ENCODE results near the gene RSPH9.

RSPH9 gene, protein sequence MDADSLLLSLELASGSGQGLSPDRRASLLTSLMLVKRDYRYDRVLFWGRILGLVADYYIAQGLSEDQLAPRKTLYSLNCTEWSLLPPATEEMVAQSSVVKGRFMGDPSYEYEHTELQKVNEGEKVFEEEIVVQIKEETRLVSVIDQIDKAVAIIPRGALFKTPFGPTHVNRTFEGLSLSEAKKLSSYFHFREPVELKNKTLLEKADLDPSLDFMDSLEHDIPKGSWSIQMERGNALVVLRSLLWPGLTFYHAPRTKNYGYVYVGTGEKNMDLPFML

DNA sequence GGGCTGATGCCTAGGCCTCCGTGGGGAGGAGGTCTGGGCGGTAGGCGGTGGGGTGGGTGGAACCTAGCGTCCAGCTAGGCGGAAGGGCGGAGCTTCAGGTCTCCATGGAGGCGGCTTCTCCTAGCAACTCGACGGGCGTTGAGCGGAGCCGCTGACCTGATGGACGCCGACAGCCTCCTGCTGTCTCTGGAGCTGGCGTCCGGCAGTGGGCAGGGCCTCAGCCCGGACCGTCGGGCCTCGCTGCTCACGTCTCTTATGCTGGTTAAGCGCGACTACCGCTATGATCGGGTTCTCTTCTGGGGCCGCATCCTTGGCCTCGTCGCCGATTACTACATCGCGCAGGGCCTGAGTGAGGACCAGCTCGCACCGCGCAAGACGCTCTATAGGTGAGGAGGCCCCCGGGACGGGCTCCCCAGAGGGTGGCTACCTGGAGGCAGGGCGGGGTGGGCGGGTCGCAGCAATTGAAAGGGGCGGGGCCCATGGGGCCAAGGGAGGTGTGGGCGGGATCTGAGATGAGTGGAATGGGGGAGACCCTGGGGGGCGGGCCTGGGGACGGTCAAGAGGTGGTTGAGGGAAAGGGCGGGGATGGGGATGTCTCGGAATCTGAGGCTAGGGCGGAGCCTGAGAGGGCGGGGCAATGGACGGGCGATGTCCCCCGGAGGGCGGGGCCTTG, at the start of gene RSPH9:
Gene RSPH9, plus strand, starts transcription at position 97 of the 673 bp plus-strand sequence. Its CDS starts 63 bp downstream, at position 160.
- no peak within 1 kb of the TSS for H3K27ac ChIP-seq

DNA sequence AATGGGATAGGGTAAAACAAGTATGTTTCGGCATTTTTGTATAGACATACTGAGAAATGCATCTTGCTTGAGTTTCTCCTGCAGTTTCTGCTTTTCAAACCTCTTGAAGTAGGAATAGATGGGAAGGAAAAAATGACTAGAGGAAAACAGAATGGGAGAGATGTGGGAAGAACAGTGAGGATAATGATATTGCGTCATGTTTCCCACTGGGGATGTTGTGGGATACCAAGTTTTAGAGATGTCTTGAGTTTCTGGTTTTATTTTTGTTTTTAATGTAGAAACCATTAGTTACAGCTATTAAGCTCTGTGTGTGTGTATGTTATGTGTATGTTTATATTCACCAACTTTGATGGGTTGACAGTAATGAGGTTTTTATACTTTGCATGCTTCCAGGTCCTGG, 44.2 kb upstream of the RSPH9 start:
- no peak overlapping the region for H3K27ac ChIP-seq
- DNase-seq (ENCODE audit: low read depth, low spot score), result no peak

More for the DNA sequence above, at the start of gene RSPH9:
- DNase-seq (ENCODE audit: low read depth, low spot score), result no peak

DNA sequence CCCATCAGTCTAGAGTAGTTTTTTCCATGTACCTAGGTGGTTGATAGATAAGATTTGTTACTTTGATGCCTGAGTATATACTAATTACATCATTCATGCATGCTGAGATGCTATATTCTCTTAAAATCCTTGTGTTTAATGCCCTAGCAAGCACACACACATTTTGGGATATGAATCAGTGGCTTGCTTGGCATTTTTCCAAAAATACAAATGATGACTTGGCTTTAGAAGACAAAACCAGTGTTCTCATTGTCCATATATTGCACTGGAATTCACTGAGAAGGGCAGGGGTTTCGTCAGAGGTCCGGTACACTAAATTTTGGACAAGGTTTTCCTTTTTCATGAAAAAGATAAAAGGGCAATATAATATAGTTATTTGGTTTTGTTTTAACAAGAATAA, 40.7 kb upstream of the RSPH9 start:
- peak; percentile 36 for DNase-seq (ENCODE audit: low read depth, low spot score)
- H3K27ac ChIP-seq, result peak overlapping the region; percentile 34

DNA sequence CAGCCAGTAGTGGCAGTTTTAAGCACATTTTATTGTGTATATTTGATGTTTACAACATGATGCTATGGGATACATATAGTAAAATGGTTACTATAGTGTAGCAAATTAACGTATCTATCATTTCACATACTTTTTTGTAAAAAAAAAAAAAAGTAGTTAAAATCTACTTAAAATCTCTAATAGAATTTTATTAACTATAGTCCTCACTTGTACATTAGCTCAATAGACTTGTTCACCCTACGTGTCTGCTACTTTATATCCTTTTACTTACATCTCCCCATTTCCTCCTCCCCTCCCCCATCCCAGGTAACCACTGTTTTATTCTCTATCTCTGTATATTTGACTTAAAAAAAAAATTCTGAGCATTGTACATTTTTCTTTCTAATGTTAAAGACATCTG, 38.8 kb upstream of the RSPH9 start:
- H3K27ac ChIP-seq, result no peak overlapping the region
- DNase-seq (ENCODE audit: low read depth, low spot score), result no peak

DNA sequence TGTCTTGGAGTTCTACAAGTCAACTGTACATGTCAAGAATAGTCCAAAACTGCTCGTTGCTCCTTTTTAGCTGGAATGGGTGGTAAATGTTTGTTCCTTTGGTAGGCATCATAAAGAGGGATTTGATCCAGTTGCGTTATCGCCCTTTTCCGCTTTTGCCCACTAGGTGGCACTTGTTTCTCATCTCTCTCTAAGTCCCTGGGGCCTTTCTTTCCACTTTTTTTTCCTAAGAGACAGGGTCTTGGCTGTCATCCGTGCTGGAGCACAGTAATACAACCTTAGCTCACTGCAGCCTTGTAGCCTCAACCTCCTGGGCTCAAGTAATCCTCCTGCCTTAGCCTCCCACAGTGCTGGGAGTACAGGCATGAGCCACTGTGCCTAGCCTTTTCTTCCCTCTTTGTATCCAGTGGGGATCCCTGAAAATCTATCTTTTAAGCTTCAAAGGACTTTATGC, 36.5 kb upstream of the RSPH9 start:
- peak; percentile 12 for DNase-seq (ENCODE audit: low read depth, low spot score)
- H3K27ac ChIP-seq, result no peak overlapping the region

DNA sequence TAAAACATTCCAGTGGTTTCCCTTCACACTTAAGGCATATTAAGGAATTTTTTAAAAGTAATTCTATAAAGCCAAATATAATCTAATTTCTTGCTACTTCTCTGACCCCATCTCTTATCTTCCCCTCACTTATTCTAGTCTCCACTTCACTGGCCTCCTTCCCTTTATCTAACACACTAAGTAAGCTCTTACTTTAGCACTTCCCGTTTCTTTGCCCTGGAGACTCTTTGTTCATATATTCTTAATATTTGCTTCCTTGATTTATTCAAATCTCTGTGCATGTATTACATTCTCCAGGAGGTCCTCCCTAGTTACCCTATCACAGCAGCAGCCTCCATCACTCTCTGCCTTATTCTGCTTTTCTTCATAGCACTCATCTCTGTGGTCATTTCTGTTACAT, 36.0 kb upstream of the RSPH9 start:
- no peak overlapping the region for H3K27ac ChIP-seq
- no peak for DNase-seq (ENCODE audit: low read depth, low spot score)

DNA sequence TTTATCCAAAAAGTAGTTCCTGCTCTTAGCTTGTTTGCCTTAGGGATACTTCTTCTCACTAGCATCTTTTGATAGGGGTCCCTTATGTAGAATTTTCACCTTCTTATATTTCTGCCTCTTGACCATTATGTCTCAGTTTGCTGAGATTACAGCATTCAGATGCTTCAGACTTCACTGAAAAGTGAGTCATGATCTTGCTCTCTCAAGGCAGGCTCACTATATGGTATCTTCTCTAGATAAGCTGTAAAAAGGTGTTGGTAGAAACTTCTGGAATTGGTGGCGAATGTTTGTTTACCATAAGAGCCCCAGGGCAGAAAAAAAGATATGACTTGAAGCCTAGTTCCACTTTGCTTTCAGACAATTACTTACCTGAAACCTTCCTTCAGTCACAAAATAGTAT, 35.4 kb upstream of the RSPH9 start:
- no peak overlapping the region for H3K27ac ChIP-seq
- DNase-seq (ENCODE audit: low read depth, low spot score), result no peak

DNA sequence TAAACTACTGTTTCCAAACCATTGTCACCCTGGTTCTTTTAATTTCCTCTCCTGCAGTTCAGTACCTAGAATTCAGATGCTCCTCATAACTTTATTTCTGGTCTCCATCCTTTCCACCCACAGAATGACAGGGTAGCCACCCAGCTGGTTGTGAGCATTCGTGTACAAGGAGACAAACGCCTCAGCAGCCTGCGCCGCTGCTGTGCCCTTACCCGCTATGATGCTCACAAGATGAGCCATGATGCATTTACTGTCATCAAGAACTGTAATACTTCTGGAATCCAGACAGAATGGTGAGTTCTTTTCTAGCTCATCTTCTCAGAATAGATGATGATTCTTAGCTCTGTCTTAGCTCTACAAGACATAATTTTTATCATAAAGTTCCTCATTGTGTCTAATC, 34.4 kb upstream of the RSPH9 start:
- no peak overlapping the region for H3K27ac ChIP-seq
- no peak for DNase-seq (ENCODE audit: low read depth, low spot score)

DNA sequence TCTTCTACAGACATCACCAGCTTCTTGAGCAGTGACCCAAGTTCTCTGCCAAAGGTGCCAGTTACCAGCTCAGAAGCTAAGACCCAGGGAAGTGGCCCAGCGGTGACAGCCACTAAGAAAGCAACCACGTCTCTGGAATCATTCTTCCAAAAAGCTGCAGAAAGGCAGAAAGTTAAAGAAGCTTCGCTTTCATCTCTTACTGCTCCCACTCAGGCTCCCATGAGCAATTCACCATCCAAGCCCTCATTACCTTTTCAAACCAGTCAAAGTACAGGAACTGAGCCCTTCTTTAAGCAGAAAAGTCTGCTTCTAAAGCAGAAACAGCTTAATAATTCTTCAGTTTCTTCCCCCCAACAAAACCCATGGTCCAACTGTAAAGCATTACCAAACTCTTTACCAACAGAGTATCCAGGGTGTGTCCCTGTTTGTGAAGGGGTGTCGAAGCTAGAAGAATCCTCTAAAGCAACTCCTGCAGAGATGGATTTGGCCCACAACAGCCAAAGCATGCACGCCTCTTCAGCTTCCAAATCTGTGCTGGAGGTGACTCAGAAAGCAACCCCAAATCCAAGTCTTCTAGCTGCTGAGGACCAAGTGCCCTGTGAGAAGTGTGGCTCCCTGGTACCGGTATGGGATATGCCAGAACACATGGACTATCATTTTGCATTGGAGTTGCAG, 31.0 kb upstream of the RSPH9 start:
- DNase-seq (ENCODE audit: low read depth, low spot score), result no peak
- no peak overlapping the region for H3K27ac ChIP-seq

DNA sequence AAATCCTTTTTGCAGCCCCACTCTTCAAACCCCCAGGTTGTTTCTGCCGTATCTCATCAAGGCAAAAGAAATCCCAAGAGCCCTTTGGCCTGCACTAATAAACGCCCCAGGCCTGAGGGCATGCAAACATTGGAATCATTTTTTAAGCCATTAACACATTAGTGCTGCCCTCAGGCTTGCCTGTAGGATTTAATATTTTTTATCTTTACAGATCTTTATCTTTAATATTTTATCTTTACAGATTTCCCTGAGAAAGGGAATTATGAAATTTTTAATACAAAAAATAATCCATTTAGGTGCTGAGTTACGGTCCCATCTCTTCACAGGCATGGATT, 30.5 kb upstream of the RSPH9 start:
- DNase-seq (ENCODE audit: low read depth, low spot score), result no peak
- H3K27ac ChIP-seq, result no peak overlapping the region

DNA sequence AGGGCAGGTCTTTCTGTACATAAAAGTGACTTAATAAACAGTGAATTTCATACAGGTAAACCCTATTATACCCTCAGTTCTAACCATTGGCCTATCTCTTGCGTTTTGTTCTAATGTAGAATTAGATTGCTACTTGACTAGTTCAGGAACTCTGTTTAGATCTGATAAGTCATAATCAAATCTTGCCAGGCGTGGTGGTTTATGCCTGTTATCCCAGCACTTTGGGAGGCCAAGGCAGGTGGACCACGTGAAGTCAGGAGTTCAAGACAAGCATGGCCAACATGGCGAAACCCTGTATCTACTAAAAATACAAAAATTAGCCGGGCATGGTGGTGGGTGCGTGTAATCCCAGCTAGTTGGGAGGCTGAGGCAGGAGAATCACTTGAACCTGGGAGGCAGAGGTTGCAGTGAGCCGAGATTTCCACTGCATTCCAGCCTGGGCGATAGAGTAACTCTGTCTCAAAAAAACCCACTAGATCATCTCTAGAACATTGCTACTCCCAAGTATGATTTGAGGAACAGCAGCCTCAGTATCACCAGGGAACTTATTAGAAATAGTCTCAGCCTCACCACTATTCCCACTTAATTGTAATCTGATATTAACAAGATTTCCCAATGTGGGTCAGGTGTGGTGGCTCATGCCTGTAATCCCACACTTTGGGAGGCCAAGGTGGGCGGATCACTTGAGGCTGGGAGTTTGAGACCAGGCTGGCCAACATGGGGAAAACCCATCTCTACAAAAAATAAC, 27.9 kb upstream of the RSPH9 start:
- DNase-seq (ENCODE audit: low read depth, low spot score), result no peak
- H3K27ac ChIP-seq, result peak overlapping the region; percentile 8

DNA sequence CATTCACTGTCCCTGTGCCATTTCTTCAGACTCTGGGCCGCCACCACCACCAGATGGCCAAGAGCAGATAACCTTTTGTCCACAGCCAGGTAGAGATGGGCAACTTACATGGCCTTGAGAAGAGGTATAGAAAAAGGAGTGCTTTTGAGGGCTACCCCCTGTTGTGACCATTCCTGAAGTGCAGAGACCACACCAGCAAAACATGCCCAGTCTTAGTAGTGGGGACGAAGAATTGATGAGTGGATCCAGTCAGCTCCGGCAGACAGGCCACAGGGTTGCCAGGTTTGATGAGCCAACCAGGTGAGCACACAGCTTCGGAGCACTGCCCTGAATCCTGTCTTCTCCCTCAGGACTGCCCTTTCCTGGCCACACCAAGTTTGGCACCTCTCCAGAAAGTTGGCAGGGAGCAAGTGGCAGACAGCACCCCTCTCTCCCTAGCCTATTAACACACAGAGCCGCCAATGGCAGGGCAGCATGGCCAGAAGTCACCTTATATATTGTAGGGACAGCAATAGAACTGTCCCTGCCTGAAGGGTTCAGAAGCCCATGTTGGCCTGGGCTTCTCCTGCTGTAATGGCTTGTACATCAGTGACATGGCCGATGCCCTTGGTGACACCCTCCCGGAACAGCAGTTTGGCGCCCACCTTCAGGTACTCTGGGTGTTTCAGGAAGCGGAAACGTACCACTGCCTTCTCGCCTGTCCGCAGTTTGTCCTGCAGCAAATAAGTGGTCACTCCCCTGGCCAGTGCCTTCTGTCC, 23.6 kb upstream of the RSPH9 start:
- no peak for DNase-seq (ENCODE audit: low read depth, low spot score)
- H3K27ac ChIP-seq, result no peak overlapping the region

DNA sequence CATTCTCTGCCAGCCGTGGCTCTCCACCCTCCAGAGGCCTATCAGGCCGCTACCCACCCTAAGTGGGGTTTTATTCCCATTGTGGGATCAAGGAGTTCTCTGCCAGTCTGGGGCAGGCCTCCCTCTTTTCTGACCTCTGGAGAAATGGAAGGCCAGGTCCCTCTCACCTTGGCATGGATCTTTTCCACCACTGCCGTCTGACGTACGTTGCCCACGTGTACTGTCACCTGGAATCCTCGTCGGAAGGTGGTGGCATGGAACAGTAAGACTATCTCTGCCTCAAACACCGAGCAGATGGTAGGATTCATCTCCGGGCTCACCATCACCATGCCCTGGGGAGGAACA, 23.0 kb upstream of the RSPH9 start:
- H3K27ac ChIP-seq, result no peak overlapping the region
- no peak for DNase-seq (ENCODE audit: low read depth, low spot score)

DNA sequence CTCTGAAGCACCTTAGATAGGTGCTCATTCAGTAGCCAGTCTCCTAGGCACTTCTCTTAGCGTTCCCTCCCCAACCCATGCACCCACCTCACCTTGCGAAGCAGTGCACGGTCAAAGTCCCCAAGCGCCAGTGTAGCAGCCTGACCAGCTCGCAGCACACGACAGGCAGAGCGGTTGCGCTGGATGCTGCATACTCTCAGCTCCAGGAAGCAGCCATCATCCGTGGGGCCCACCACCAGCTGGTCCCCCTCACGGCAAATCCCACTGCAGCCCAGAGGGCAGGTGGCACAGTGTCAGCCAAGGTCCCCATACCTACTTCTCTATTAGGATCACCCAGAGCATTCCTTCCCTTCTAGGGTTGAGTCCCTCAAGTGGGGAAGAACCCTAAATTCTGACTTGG, 22.3 kb upstream of the RSPH9 start:
- no peak for DNase-seq (ENCODE audit: low read depth, low spot score)
- H3K27ac ChIP-seq, result peak overlapping the region; percentile 99

DNA sequence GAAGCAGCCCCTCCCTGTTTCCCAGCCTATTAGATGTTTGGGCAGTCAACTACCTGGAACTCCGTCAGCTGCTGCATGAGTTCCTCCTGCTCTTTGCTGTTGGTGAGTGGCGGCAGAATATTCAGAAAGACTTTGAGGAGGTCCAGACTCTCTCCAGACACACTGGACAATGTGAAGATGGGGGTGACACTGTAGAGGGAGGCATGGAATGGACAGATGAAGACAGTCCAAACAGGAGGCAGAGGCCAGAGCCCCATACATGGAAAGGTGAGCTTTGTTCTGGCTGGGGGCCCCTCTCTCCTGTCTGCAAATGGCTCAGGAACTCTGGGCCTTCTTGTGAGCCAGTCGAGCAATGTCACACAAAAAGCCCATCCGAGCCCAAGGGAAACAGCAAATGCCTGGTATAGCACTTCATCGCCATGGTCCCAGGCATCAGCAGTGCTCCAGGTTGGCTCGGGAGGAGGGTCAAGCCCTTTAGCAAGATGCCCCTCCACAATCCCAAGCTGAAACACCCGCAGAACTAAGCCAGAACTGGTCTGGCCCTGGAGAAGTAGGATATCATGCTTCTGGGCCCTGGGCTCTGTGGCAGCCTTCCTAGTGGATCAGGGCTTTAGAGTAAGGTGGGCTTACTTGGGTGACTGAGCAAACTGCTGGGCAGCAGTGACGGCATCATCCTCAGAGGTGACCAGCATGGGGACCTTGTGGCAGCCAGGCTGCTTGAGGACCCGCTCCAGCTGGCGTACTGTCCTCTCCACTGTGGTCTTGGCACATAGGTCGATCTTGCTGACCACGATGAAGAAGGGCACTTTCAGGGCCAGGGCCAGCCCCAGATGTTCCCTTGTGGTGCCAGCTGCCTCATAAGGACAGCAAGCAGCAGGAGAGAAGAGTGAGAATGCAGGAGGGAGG, 20.7 kb upstream of the RSPH9 start:
- H3K27ac ChIP-seq, result peak overlapping the region; percentile 99
- no peak for DNase-seq (ENCODE audit: low read depth, low spot score)

DNA sequence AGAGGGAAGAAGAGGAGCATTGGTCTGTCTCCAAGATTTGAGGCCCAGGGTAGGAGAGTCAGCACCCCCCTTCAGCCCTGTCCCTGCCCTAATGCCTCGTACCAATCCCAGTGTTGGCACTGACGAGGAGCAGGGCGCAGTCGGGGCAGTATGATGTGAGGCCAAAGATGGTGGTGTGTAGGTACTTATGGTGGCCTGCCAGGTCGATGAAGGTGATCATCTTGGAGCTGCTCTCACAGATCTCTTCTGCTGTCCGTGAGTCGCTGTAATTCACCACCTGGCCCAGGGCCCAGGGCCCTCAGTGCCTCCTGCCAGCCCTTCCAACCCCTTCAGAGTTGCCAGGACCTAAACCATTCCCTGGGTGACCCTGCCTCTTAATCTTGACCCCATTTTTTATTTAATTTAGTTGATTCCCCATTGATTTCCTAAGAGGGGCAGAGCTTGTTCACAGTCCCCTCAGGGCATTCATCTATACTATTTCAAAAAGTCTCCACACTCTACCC, 20.0 kb upstream of the RSPH9 start:
- no peak for DNase-seq (ENCODE audit: low read depth, low spot score)
- H3K27ac ChIP-seq, result peak overlapping the region; percentile 99

DNA sequence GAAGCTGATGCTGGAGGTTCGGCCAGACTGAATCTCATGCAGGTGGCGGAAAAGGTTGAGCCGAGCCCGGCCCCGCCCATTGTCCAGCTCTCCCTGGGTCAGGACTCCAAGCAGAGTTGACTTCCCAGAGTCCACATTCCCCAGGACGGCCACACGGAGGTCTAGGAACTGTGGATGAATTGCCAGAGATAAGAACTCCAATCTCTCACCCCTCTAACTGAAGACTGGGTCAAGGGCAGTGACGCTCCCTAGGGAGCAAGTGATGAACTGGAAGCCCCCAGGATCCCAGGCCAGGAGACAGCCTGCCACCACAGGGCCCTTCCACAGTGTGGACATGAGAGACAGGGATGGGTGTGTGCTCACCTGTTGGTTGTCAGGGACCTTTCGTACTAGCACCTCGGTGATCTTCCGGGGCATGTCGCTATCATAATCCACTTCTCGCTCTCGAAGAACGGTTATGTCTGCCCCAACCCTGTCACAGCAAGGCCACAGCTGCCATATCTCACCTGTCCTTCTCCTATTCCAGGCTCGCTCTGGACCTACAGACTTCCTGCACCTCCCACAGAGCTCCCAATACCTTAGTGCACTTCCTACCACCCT, 19.3 kb upstream of the RSPH9 start:
- peak overlapping the region; percentile 99 for H3K27ac ChIP-seq
- DNase-seq (ENCODE audit: low read depth, low spot score), result no peak

DNA sequence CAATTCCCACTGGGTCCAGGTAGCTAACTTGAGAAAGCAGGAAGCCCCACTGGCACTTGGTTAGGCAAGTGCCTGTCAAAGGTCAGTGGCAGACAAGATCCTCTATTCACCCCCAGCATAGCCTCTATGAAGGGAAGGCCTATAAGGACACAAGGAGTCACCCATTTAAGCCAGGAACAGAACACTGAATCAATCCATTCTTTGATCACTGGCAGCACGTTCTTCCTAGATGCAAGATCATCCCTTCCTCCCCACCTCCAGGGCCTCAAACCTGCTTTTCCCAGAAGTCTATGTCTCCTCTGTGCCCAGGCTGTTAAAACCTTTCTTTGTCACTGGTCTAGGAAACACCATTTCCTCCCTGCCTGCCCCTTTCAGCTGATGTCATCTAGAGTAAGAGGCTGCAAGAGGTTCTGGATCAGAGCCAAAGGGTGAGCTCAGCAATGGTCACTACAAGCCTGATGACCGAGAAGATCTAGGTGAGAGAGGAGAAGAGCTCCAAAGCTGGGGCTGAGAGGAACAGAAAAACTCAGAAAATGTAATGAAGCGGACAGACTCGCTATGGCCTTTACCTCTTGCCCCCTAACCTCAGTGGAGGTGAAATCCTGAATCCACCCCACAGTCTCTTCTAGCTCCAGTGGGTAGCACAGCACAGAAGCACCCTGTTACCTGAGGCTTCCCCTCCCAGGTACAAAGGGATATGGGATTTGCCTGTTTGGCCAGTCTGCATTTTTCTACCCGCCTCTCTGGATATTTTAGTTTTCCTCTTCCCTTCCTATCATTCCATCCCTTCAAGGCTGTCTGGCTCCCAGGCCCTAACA, 17.6 kb upstream of the RSPH9 start:
- peak overlapping the region; percentile 99 for H3K27ac ChIP-seq
- peak; percentile 77 for DNase-seq (ENCODE audit: low read depth, low spot score)
